ENCODE measurements around the gene RYR2.

RYR2 gene

GRCh38 chr1:237690656-237691055, 648.7 kb downstream of the RYR2 start:
- no peak for DNase-seq

GRCh38 chr1:237692255-237692654, 650.3 kb downstream of the RYR2 start:
- no peak for DNase-seq

GRCh38 chr1:237695878-237696277, 653.9 kb downstream of the RYR2 start:
- no peak for DNase-seq

GRCh38 chr1:237700181-237700580, 658.2 kb downstream of the RYR2 start:
- no peak for DNase-seq

GRCh38 chr1:237701534-237701933, 659.5 kb downstream of the RYR2 start:
- DNase-seq = no peak

GRCh38 chr1:237702161-237702560, 660.2 kb downstream of the RYR2 start:
- no peak for DNase-seq

GRCh38 chr1:237705462-237705861, 663.5 kb downstream of the RYR2 start:
- DNase-seq = no peak

GRCh38 chr1:237709355-237709754, 667.4 kb downstream of the RYR2 start:
- no peak for DNase-seq

GRCh38 chr1:237711281-237711680, 669.3 kb downstream of the RYR2 start:
- no peak for DNase-seq

- no peak for DNase-seq
These were observed 670.1 kb downstream of the RYR2 start for GRCh38 chr1:237712082-237712481.

GRCh38 chr1:237712586-237713157, 670.7 kb downstream of the RYR2 start:
- no peak for DNase-seq

- DNase-seq = no peak
These were observed 671.9 kb downstream of the RYR2 start for GRCh38 chr1:237713916-237714315.

- DNase-seq = no peak
These were observed 675.1 kb downstream of the RYR2 start for GRCh38 chr1:237717106-237717505.

GRCh38 chr1:237730826-237731350, 688.9 kb downstream of the RYR2 start:
- no peak for DNase-seq

GRCh38 chr1:237732657-237733056, 690.7 kb downstream of the RYR2 start:
- DNase-seq = no peak

- DNase-seq = no peak
These were observed 694.5 kb downstream of the RYR2 start for GRCh38 chr1:237736372-237737029.

GRCh38 chr1:237737448-237737847, 695.5 kb downstream of the RYR2 start:
- DNase-seq = no peak

- no peak for DNase-seq
These were observed 696.1 kb downstream of the RYR2 start for GRCh38 chr1:237737938-237738610.

- DNase-seq = no peak
These were observed 698.9 kb downstream of the RYR2 start for GRCh38 chr1:237740846-237741245.

- DNase-seq = no peak
These were observed 703.6 kb downstream of the RYR2 start for GRCh38 chr1:237745545-237745944.

- no peak for DNase-seq
These were observed 706.4 kb downstream of the RYR2 start for GRCh38 chr1:237748171-237748960.

- no peak for DNase-seq
These were observed 707.1 kb downstream of the RYR2 start for GRCh38 chr1:237749122-237749521.

- no peak for DNase-seq
These were observed 709.1 kb downstream of the RYR2 start for GRCh38 chr1:237751090-237751489.
